LNCAP (cell line): ENCODE measurements around the gene PSMG3.

Source experiments
- CTCF ChIP-seq: fragments of 450-650 bp; IDR thresholded peaks from 2 replicates; pipeline ENCODE4 v1.5.1; 2017; ENCODE audit warnings: mild to moderate bottlenecking

Gene PSMG3

GRCh38 chr7:1562597-1563051 is 7.2 kb downstream of the PSMG3 start:
- TF ChIP-seq CTCF = no peak

GRCh38 chr7:1562116-1562515 is 7.7 kb downstream of the PSMG3 start:
- no peak for TF ChIP-seq CTCF

- no peak for TF ChIP-seq CTCF
Observed at GRCh38 chr7:1561036-1561940, 8.5 kb downstream of the PSMG3 start.

GRCh38 chr7:1560620-1561031 is 9.2 kb downstream of the PSMG3 start:
- TF ChIP-seq CTCF = no peak

- TF ChIP-seq CTCF = no peak
Observed at GRCh38 chr7:1559626-1560590, 9.9 kb downstream of the PSMG3 start.

- TF ChIP-seq CTCF = no peak
Observed at GRCh38 chr7:1558841-1559625, 10.8 kb downstream of the PSMG3 start.
